ENCODE results near the gene SARNP.

SARNP gene

GRCh38 chr12:55707841-55708694, 109.5 kb downstream of the SARNP start, which contains the start of gene ITGA7:
Gene ITGA7, minus strand, starts transcription at chr12:55707904. Its CDS starts 222 bp downstream, at chr12:55707682.
- peak; percentile 52 for DNase-seq (ENCODE audit: low read depth)
